ENCODE results near the gene HIBADH.

- no peak for TF ChIP-seq POLR2A (IDR thresholded peaks at IDR 0.05)
- no peak for TF ChIP-seq CTCF (IDR thresholded peaks at IDR 0.05)
Observed at GRCh38 chr7:27516421-27516820, 146.3 kb downstream of the HIBADH start.

Measured in testis (tissue), 2 donors.